CD4-positive, alpha-beta memory T cell (primary cell): ENCODE measurements around the gene FHOD1. TPM values are rescaled to one million over a fixed set of nuclear protein-coding genes. Genes with fewer than 3 reads are reported as not detected.

ENCODE experiments used
- CTCF ChIA-PET: fragments of 350-600 bp; sonication (Branson Sonifier 250); formaldehyde crosslinking; loops from one replicate; lab custom pipeline; 2021; ENCODE audit warnings: inconsistent platforms; ENCODE audit not compliant: partially characterized antibody; lab: Charles Lee
- POLR2A ChIA-PET: fragments of 350-600 bp; sonication (Branson Sonifier 250); formaldehyde crosslinking; loops from one replicate; lab custom pipeline; 2021; ENCODE audit not compliant: partially characterized antibody; lab: Charles Lee
- DNase-seq, 5 donors: peaks; one replicate each; pipeline versions ENCODE4 v3.0.0 to v3.0.0-alpha.2; 2020 to 2022; ENCODE audit warnings: mixed read lengths in 1 of 5
- H3K27ac ChIP-seq: one replicate; pipeline ENCODE4 v1.7.0; 2013; ENCODE audit warnings: low read depth, low read length
- H3K27me3 ChIP-seq: 2 replicates; pipeline ENCODE4 v1.7.0; 2013; ENCODE audit warnings: mild to moderate bottlenecking, low read length, moderate library complexity; ENCODE audit not compliant: insufficient read depth
- H3K36me3 ChIP-seq: 2 replicates; pipeline ENCODE4 v1.7.0; 2013; ENCODE audit warnings: mild to moderate bottlenecking, low read length, moderate library complexity; ENCODE audit not compliant: insufficient read depth
- H3K4me1 ChIP-seq: 2 replicates; pipeline ENCODE4 v1.7.0; 2013; ENCODE audit warnings: mild to moderate bottlenecking, low read length, moderate library complexity; ENCODE audit not compliant: insufficient read depth
- H3K4me3 ChIP-seq, 2 donors: one replicate each; pipeline ENCODE4 v1.7.0; 2013; ENCODE audit warnings: low read length in 2 of 2, mild to moderate bottlenecking in 1 of 2
- H3K9me3 ChIP-seq, 2 donors: one replicate each; pipeline ENCODE4 v1.7.0; 2013; ENCODE audit warnings: low read length in 2 of 2, control low read depth in 1 of 2; ENCODE audit not compliant: control insufficient read depth in 1 of 2
- H3K27ac Mint-ChIP-seq, 7 donors: one replicate each; pipeline ENCODE4 v1.8.0; 2020 to 2021; ENCODE audit warnings: mixed read lengths in 7 of 7, mild to moderate bottlenecking in 6 of 7, inconsistent platforms in 3 of 7, moderate library complexity in 3 of 7
- H3K27me3 Mint-ChIP-seq, 2 donors: one replicate each; pipeline ENCODE4 v1.8.0; 2020 to 2021; ENCODE audit warnings: mixed read lengths in 2 of 2
- H3K36me3 Mint-ChIP-seq, 2 donors: one replicate each; pipeline ENCODE4 v1.8.0; 2020 to 2021; ENCODE audit warnings: mixed read lengths in 2 of 2, inconsistent platforms in 1 of 2, mild to moderate bottlenecking in 1 of 2
- H3K4me1 Mint-ChIP-seq, 4 donors: one replicate each; pipeline ENCODE4 v1.8.0; 2020 to 2021; ENCODE audit warnings: mixed read lengths in 4 of 4, mild to moderate bottlenecking in 1 of 4
- H3K4me3 Mint-ChIP-seq, 8 donors: one replicate each; pipeline ENCODE4 v1.8.0; 2020 to 2021; ENCODE audit warnings: mixed read lengths in 8 of 8, mild to moderate bottlenecking in 7 of 8, moderate library complexity in 6 of 8, inconsistent platforms in 3 of 8
- H3K9me3 Mint-ChIP-seq, 8 donors: one replicate each; pipeline ENCODE4 v1.8.0; 2020 to 2021; ENCODE audit warnings: mixed read lengths in 8 of 8, mild to moderate bottlenecking in 5 of 8, inconsistent platforms in 3 of 8, moderate library complexity in 1 of 8
- intact Hi-C: fragments of 100-400 bp; cut with micrococcal nuclease; formaldehyde crosslinking; loops from one replicate; pipeline ENCODE4 v1.15.1; 2023
- microRNA-seq: library from miRNA; unstranded; fragments of <30 nt; microRNA quantifications from one replicate; pipeline ENCODE4 v1.2.0, GENCODE V29; 2021; ENCODE audit warnings: borderline replicate concordance, borderline number of aligned reads, borderline microRNAs expressed, mixed read lengths
- polyA plus RNA-seq, 2 donors: library from polyadenylated mRNA; unstranded; fragments of 300-500 nt; fragmentation: Illumina TruSeq; gene quantifications; one replicate each; pipeline ENCODE4 v1.2.3, GENCODE V29; 2021
- total RNA-seq, 2 experiments: library from RNA; stranded (reverse); gene quantifications; one replicate each; pipeline ENCODE4 v1.2.3, GENCODE V29; 2021

Gene FHOD1
- total and polyA plus RNA-seq, 4 experiments from 2014 or later = 3.3 to 63.3 (median 31.0) TPM

- no peaks in the 10 kb centered on the region for H3K9me3 ChIP-seq
- H3K36me3 Mint-ChIP-seq = peaks cover 0 to 3% of the 10 kb centered on the region in 2 donors
- peaks cover 30% of the 10 kb centered on the region for H3K4me1 ChIP-seq
- ChIA-PET POLR2A (interaction anchor here (0.8 to 5.3 kb wide), 8 partner anchors 8 to 154 kb away, joined by 3 to 117 read pairs (median 4); partner anchors contain the start of genes CBFB, FBXL8, FHOD1 and PLEKHG4), CTCF (interaction anchor here (1.0 to 6.5 kb wide), 8 partner anchors 8 to 166 kb away, joined by 3 to 58 read pairs (median 8); partner anchors contain the start of genes E2F4, FBXL8 and TRADD)
- peaks cover 11 to 22% (median 14%) of the 10 kb centered on the region in 4 donors for H3K4me1 Mint-ChIP-seq
- H3K9me3 Mint-ChIP-seq = no peaks in the 10 kb centered on the region
- peak overlapping the region; percentile 65 to 85 for H3K4me3 ChIP-seq
- no peak for DNase-seq
- intact Hi-C loops = loop anchor here (1.0 to 2.0 kb wide), 4 partner anchors 24 to 298 kb away; partner anchors contain the start of genes ATP6V0D1, FBXL8, FHOD1 and PHAF1
- peak overlapping the region; percentile 91 for H3K27ac ChIP-seq
- H3K36me3 ChIP-seq = no peaks in the 10 kb centered on the region
- no peak overlapping the region for H3K4me3 Mint-ChIP-seq
- no peak overlapping the region for H3K27ac Mint-ChIP-seq
- H3K27me3 Mint-ChIP-seq = peaks cover 0 to 2% of the 10 kb centered on the region in 2 donors
- no peaks in the 10 kb centered on the region for H3K27me3 ChIP-seq
Observed at GRCh38 chr16:67183284-67183626, 64.0 kb downstream of the FHOD1 start.

DNA sequence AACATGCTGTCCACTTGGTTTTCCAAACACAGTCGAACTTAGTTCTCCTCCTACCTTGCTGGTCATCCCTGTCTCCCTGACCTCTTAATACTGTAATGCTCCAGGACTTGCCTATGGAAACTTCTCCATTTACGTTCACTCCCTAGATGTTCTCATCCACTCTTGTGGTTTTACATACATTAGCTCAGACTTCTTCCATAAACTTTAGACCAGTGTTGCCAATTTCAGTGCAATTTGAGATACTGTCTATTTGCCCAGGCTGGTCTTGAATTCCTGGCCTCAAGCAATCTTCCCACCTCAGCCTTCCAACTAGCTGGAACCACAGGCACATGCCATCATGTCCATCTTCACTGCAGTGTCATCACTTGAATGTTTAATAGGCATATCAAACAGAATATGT, 65.0 kb downstream of the FHOD1 start:
- H3K4me1 Mint-ChIP-seq = peaks cover 16 to 32% (median 21%) of the 10 kb centered on the region in 4 donors
- Histone ChIP-seq H3K4me3 (no peak overlapping the region), H3K36me3 (no peaks in the 10 kb centered on the region), H3K9me3 (no peaks in the 10 kb centered on the region), H3K4me1 (peaks cover 38% of the 10 kb centered on the region), H3K27me3 (no peaks in the 10 kb centered on the region), H3K27ac (no peak overlapping the region)
- ChIA-PET POLR2A (interaction anchor here (1.3 to 5.3 kb wide), 7 partner anchors 7 to 153 kb away, joined by 3 to 117 read pairs (median 4); partner anchors contain the start of genes CBFB, FBXL8, NOL3 and PLEKHG4), CTCF (interaction anchor here (0.7 to 6.5 kb wide), 9 partner anchors 7 to 165 kb away, joined by 3 to 58 read pairs (median 5); partner anchors contain the start of genes E2F4, FBXL8 and TRADD)
- intact Hi-C loops = loop anchor here (2.0 kb wide), 2 partner anchors 65 to 73 kb away; partner anchors contain the start of genes FHOD1 and PHAF1
- no peaks in the 10 kb centered on the region for H3K9me3 Mint-ChIP-seq
- H3K27me3 Mint-ChIP-seq = peaks cover 0 to 2% of the 10 kb centered on the region in 2 donors
- H3K4me3 Mint-ChIP-seq = no peak overlapping the region
- DNase-seq = no peak
- H3K36me3 Mint-ChIP-seq = peaks cover 0 to 3% of the 10 kb centered on the region in 2 donors
- H3K27ac Mint-ChIP-seq = no peak overlapping the region

DNA sequence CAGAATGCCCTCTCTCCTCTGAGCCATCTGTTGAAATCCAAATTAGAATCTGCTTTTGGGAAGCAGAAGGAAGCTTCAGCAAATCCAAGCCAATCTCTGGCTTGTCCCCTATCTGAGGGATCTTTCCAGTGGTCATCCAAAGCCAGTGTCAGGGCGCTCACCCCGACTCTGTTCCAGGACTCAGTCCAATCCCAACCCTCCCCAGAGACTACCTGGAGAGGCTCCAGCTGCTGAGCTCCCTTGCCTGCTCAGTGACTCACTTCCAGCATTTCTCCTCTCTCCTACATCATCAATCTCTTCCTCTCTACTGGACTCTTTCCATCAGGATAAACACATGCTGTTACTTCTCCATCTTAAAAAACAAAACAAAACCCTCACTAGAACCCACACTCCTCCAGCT, 65.9 kb downstream of the FHOD1 start:
- Histone ChIP-seq H3K36me3 (no peaks in the 10 kb centered on the region), H3K9me3 (no peaks in the 10 kb centered on the region), H3K4me1 (peaks cover 41% of the 10 kb centered on the region), H3K4me3 (no peak overlapping the region), H3K27me3 (no peaks in the 10 kb centered on the region), H3K27ac (no peak overlapping the region)
- H3K27ac Mint-ChIP-seq = no peak overlapping the region
- peaks cover 0 to 2% of the 10 kb centered on the region in 2 donors for H3K27me3 Mint-ChIP-seq
- peaks cover 17 to 32% (median 25%) of the 10 kb centered on the region in 4 donors for H3K4me1 Mint-ChIP-seq
- no peak for DNase-seq
- ChIA-PET POLR2A (interaction anchor here (1.7 to 5.3 kb wide), 3 partner anchors 21 to 152 kb away, joined by 4 to 117 read pairs (median 5); partner anchors contain the start of genes CBFB, FBXL8, TMEM208 and TRADD), CTCF (interaction anchor here (0.7 to 6.5 kb wide), 7 partner anchors 13 to 229 kb away, joined by 3 to 58 read pairs (median 4); partner anchors contain the start of genes FBXL8 and TRADD)
- no peaks in the 10 kb centered on the region for H3K9me3 Mint-ChIP-seq
- intact Hi-C loops = no loop called here
- no peak overlapping the region for H3K4me3 Mint-ChIP-seq
- peaks cover 0 to 3% of the 10 kb centered on the region in 2 donors for H3K36me3 Mint-ChIP-seq

DNA sequence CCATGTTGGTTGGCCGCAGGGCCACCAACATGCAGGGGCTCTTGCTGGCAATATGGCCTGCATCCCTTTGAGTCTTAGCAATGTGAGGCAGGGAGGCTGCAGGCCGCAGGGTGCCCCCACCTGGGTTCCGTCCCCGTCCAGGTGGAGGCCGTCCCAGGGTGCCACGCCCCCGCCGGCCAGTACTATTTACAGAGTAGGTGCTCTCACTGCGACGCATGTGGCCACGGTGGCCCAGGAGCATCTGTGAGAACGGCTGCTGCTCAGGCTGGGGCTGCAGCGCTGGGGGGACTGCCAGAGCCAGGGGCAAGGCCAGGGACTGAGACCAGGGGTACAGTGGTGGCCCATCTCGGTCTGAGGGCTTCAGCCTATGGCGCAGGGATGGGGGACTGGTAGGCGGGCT, 67.1 kb downstream of the FHOD1 start:
- CTCF ChIA-PET = interaction anchor here (0.9 to 1.1 kb wide), 3 partner anchors 25 to 162 kb away, joined by 3 to 4 read pairs (median 3); no protein-coding TSS in a partner anchor
- Mint-ChIP-seq H3K27ac (no peak overlapping the region), H3K9me3 (no peaks in the 10 kb centered on the region), H3K4me3 (no peak overlapping the region), H3K36me3 (peaks cover 0 to under 1% of the 10 kb centered on the region in 2 donors), H3K4me1 (peaks cover 11 to 30% (median 22%) of the 10 kb centered on the region in 4 donors), H3K27me3 (no peaks in the 10 kb centered on the region)
- Histone ChIP-seq H3K36me3 (no peaks in the 10 kb centered on the region), H3K27me3 (no peaks in the 10 kb centered on the region), H3K4me3 (no peak overlapping the region), H3K4me1 (peaks cover 34% of the 10 kb centered on the region), H3K9me3 (no peaks in the 10 kb centered on the region), H3K27ac (no peak overlapping the region)
- intact Hi-C loops = no loop called here
- DNase-seq = no peak
- POLR2A ChIA-PET = interaction anchor here (0.9 to 13.9 kb wide), 3 partner anchors 17 to 28 kb away, joined by 3 to 320 read pairs (median 4); partner anchors contain the start of genes FBXL8, HSF4 and TRADD

DNA sequence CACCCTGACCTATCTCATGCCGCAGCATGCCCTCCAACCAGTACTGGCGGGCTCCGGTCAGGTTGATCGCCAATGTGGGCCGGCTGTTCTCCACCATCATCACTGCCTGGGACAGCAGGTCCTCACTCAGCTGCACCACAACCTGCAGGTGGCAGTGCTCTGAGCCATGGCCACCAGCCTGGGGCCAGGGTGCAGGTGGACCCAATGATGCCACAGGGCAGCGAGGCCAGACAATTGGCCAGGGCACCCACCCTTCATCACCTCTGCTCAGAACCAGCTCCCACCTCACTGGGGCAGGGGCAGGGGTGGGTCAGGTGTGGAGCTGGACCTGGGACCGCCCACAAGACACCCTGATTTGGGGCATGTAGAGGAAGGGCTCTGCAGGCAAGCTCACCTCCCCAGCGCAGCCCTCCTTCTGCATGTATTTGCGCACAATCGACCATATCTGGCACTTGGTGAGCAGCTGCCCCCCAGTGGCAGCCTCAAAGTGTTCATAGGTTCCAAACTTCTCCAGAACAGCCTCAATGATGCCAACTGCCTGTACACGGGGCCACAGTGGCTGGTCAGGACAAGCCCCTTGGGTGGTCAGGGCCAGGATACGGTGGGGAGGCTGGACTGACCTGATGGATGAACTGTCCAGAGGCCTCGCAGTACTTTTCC, 67.7 kb downstream of the FHOD1 start:
- H3K27me3 Mint-ChIP-seq = no peaks in the 10 kb centered on the region
- peaks cover 8 to 29% (median 19%) of the 10 kb centered on the region in 4 donors for H3K4me1 Mint-ChIP-seq
- peak in 1 of 5 donors; percentile 24 for DNase-seq
- H3K4me3 Mint-ChIP-seq = peak overlapping the region in 2 of 8 donors; percentile 23 to 56
- CTCF ChIA-PET = interaction anchor here (0.9 to 1.1 kb wide), 3 partner anchors 24 to 162 kb away, joined by 3 to 4 read pairs (median 3); no protein-coding TSS in a partner anchor
- Histone ChIP-seq H3K27ac (no peak overlapping the region), H3K4me3 (no peak overlapping the region), H3K4me1 (peaks cover 31% of the 10 kb centered on the region), H3K27me3 (no peaks in the 10 kb centered on the region), H3K9me3 (no peaks in the 10 kb centered on the region), H3K36me3 (no peaks in the 10 kb centered on the region)
- POLR2A ChIA-PET = interaction anchor here (0.9 to 13.9 kb wide), 3 partner anchors 17 to 27 kb away, joined by 3 to 320 read pairs (median 4); partner anchors contain the start of genes FBXL8, HSF4 and TRADD
- H3K36me3 Mint-ChIP-seq = no peaks in the 10 kb centered on the region
- intact Hi-C loops = no loop called here
- H3K9me3 Mint-ChIP-seq = no peaks in the 10 kb centered on the region
- peak overlapping the region in 2 of 7 donors; percentile 20 to 23 for H3K27ac Mint-ChIP-seq

Small RNA genes lying within 50 kb of the gene (microRNA-seq; reads per million reads assigned to microRNA genes)
- 116 reads per million, percentile 70 among the genes with 10 or more reads in this experiment for gene MIR328

Other genes with a start within 250 kb of the FHOD1 start
- gene CBFB, start 218.3 kb downstream of the FHOD1 start, total RNA-seq = 100 to 1,000 TPM; 112 TPM
- gene CBFB, start 218.3 kb downstream of the FHOD1 start, polyA plus RNA-seq = 100 to 1,000 TPM; 102 to 108 TPM
- 10 to 100 TPM; 22.2 to 22.7 TPM for gene PHAF1, start 137.5 kb downstream of the FHOD1 start, total RNA-seq
- gene PHAF1, start 137.5 kb downstream of the FHOD1 start, polyA plus RNA-seq = 10 to 100 TPM in 1 of 2 donors, 1 to 10 TPM in 1; 7.5 to 16.1 TPM
- 10 to 100 TPM; 10.0 to 10.4 TPM for gene B3GNT9, start 96.5 kb downstream of the FHOD1 start, total RNA-seq
- gene B3GNT9, start 96.5 kb downstream of the FHOD1 start, polyA plus RNA-seq = 10 to 100 TPM; 10.0 to 11.8 TPM
- gene TRADD, start 87.6 kb downstream of the FHOD1 start, total RNA-seq = 100 to 1,000 TPM; 161 to 173 TPM
- 100 to 1,000 TPM; 221 to 285 TPM for gene TRADD, start 87.6 kb downstream of the FHOD1 start, polyA plus RNA-seq
- 10 to 100 TPM; 69.9 to 76.2 TPM for gene FBXL8, start 87.5 kb downstream of the FHOD1 start, total RNA-seq
- gene FBXL8, start 87.5 kb downstream of the FHOD1 start, polyA plus RNA-seq = 10 to 100 TPM; 19.2 to 26.5 TPM
- 10 to 100 TPM; 93.6 to 98.7 TPM for gene HSF4, start 82.7 kb downstream of the FHOD1 start, total RNA-seq
- gene HSF4, start 82.7 kb downstream of the FHOD1 start, polyA plus RNA-seq = under 1 TPM in 1 of 2 donors, not detected in 1; 0.37 TPM
- 10 to 100 TPM in 1 of 2 experiments, 1 to 10 TPM in 1; 9.6 to 12.5 TPM for gene NOL3, start 76.9 kb downstream of the FHOD1 start, total RNA-seq
- gene NOL3, start 76.9 kb downstream of the FHOD1 start, polyA plus RNA-seq = 1 to 10 TPM; 1.3 to 1.7 TPM
- gene MATCAP1, start 63.5 kb downstream of the FHOD1 start, total RNA-seq = 1 to 10 TPM; 8.6 to 9.0 TPM
- gene MATCAP1, start 63.5 kb downstream of the FHOD1 start, polyA plus RNA-seq = 1 to 10 TPM; 1.8 to 3.0 TPM
- gene EXOC3L1, start 57.3 kb downstream of the FHOD1 start, total RNA-seq = not detected
- under 1 TPM in 1 of 2 donors, not detected in 1; 0.21 TPM for gene EXOC3L1, start 57.3 kb downstream of the FHOD1 start, polyA plus RNA-seq
- 10 to 100 TPM; 87.3 to 91.3 TPM for gene E2F4, start 55.3 kb downstream of the FHOD1 start, total RNA-seq
- 10 to 100 TPM; 53.6 to 81.1 TPM for gene E2F4, start 55.3 kb downstream of the FHOD1 start, polyA plus RNA-seq
- 10 to 100 TPM; 10.1 to 10.6 TPM for gene ELMO3, start 48.4 kb downstream of the FHOD1 start, total RNA-seq
- gene ELMO3, start 48.4 kb downstream of the FHOD1 start, polyA plus RNA-seq = not detected
- gene TMEM208, start 20.4 kb downstream of the FHOD1 start, total RNA-seq = 10 to 100 TPM; 35.5 to 35.7 TPM
- 10 to 100 TPM; 84.3 to 99.1 TPM for gene TMEM208, start 20.4 kb downstream of the FHOD1 start, polyA plus RNA-seq
- 1 to 10 TPM; 1.7 to 2.1 TPM for gene SLC9A5, start 1.5 kb upstream of the FHOD1 start, total RNA-seq
- under 1 TPM in 1 of 2 donors, not detected in 1; 0.09 TPM for gene SLC9A5, start 1.5 kb upstream of the FHOD1 start, polyA plus RNA-seq
- 10 to 100 TPM; 17.3 to 24.0 TPM for gene PLEKHG4, start 32.1 kb upstream of the FHOD1 start, total RNA-seq
- gene PLEKHG4, start 32.1 kb upstream of the FHOD1 start, polyA plus RNA-seq = 1 to 10 TPM; 4.3 to 4.9 TPM
- gene KCTD19, start 79.3 kb upstream of the FHOD1 start, total RNA-seq = not detected
- gene KCTD19, start 79.3 kb upstream of the FHOD1 start, polyA plus RNA-seq = under 1 TPM in 1 of 2 donors, not detected in 1; 0.10 TPM
- gene LRRC36, start 79.3 kb upstream of the FHOD1 start, total RNA-seq = not detected
- not detected for gene LRRC36, start 79.3 kb upstream of the FHOD1 start, polyA plus RNA-seq
- gene TPPP3, start 146.0 kb upstream of the FHOD1 start, total RNA-seq = not detected
- gene TPPP3, start 146.0 kb upstream of the FHOD1 start, polyA plus RNA-seq = not detected
- not detected for gene ZDHHC1, start 169.0 kb upstream of the FHOD1 start, total RNA-seq
- not detected for gene ZDHHC1, start 169.0 kb upstream of the FHOD1 start, polyA plus RNA-seq
- gene HSD11B2, start 183.6 kb upstream of the FHOD1 start, total RNA-seq = not detected
- under 1 TPM in 1 of 2 donors, not detected in 1; 0.29 TPM for gene HSD11B2, start 183.6 kb upstream of the FHOD1 start, polyA plus RNA-seq
- gene ATP6V0D1, start 233.7 kb upstream of the FHOD1 start, total RNA-seq = 10 to 100 TPM; 42.8 to 49.0 TPM
- 100 to 1,000 TPM in 1 of 2 donors, 10 to 100 TPM in 1; 92.8 to 133 TPM for gene ATP6V0D1, start 233.7 kb upstream of the FHOD1 start, polyA plus RNA-seq
- not detected for gene AGRP, start 236.1 kb upstream of the FHOD1 start, total RNA-seq
- gene AGRP, start 236.1 kb upstream of the FHOD1 start, polyA plus RNA-seq = not detected